Renal cortex interstitium (tissue), 11 donors: ENCODE measurements around the gene MPPED2. TPM values are rescaled to one million over a fixed set of nuclear protein-coding genes. Genes with fewer than 3 reads are reported as not detected.

Source experiments
- DNase-seq, 11 donors: peaks; one replicate each; pipeline ENCODE4 v3.0.0-alpha.2; 2013; ENCODE audit warnings: low read depth in 9 of 11, low spot score in 4 of 11; ENCODE audit errors: extremely low read depth in 1 of 11
- polyA plus RNA-seq, 3 donors: library from polyadenylated mRNA; unstranded; fragments of 120-200 nt; gene quantifications; one replicate each; pipeline ENCODE4 v1.2.1, GENCODE V29; 2013; ENCODE audit not compliant: insufficient read length in 3 of 3

MPPED2 gene
- polyA plus RNA-seq, 3 donors = 16.9 to 18.0 (median 17.4) TPM

DNA sequence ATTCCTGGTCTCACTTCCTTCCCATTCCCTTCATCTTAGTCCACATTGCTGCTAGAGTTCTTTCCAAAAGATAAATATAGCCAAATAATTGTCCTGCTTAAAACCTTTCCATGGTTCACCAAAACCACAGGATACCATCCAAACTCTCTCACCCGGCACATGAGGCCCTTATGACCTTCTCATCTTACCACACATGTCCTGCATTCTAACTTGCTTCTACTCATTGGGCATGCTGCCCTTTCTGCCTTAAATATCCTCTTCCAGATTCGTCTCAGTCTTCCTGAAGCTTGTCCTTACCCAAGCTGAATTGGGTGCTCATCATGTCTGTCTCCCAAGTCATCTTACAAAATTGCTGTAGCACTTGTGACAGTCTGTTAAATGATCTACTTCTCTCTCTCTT is 114.9 kb downstream of the MPPED2 start:
- DNase-seq = no peak

DNA sequence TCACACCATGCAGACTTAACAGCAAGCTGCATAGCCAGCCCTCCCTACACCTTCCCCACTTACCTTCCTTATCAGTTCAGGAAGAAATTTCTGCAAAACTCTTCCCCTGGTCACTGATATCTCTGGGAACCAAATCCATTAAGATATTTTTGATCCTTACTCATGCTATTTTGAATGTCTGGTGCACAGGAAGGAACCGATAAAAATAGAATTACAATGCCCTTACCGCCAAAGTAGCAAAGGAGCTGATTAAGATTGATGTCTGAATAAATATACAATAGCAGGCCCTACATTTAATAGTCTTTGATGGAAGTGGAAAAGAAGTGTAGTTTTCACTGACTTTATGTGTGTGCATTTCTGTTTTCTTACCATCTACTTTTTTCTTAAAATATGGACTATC is 117.3 kb downstream of the MPPED2 start:
- no peak for DNase-seq

DNA sequence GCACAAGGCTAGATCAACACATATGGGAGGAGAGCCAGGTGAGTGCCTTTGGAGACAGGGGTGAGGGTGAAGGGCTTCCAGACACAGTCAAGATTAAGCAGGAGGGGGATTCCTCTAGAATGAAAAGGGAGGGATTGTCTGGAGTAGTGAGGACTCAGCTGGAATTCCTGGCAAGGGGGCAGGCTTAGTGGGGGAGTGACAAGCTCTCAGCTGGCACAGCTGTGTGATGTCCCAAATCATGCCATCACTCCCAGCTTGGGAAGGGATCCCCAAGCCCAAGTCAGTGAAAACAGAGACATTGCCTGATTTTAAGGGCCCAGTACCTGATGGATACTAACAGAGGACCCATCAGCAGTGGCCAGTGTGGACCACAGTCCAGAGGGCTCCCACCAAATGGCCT is 119.0 kb downstream of the MPPED2 start:
- no peak for DNase-seq

DNA sequence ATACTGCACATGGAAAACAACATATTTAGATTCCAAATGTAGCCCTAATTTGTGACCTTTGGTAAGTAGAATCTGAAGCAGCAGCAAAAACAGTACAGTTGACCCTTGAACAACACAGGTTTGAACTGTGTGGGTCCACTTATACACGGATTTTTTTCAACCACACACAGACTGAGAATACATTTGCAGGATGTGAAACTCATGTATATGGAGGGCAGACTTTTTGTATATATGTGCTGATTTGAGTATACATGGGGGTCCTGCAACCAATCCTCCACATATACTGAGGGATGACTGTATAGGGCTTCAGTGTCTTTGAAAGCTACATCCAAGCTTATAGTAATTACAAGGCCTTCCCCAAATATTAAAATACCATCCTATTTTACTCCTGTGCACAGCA is 120.5 kb downstream of the MPPED2 start:
- DNase-seq = no peak

DNA sequence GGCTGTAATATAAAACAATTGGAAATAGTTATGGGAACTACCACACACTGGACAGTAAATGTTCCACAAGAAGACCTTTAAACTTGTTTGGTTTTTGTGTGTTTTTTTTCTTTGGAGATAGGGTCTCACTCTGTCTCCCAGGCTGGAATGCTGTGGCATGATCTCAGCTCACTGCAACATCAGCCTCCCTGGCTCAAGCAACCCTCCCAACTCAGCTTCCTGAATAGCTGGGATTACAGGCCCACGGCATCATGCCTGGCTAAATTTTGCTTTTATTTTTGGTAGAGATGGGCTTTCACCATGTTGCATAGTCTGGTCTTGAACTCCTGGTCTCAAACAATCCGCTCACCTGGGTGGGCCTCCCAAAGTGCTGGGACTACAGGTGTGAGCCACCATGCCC is 121.0 kb downstream of the MPPED2 start:
- no peak for DNase-seq

DNA sequence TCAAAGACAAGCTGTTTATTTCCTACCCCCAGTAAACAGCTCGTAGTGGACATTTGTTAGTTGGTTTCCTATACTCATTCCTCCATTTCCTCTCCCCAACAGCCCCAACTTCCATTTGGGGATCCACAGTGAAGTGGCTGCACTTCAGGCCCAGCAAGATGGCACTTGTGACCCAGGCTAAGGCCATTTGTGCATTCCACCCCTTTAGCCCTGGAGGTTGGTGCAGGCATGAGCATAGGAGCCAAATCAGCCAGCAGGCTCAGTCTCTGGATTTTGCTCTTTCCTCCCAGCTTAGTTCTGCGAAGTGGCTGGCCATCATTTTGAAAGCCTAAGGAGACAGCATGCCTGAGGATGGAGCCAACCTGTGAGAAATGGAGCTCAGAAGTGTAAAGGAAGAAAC is 122.9 kb downstream of the MPPED2 start:
- DNase-seq = no peak

DNA sequence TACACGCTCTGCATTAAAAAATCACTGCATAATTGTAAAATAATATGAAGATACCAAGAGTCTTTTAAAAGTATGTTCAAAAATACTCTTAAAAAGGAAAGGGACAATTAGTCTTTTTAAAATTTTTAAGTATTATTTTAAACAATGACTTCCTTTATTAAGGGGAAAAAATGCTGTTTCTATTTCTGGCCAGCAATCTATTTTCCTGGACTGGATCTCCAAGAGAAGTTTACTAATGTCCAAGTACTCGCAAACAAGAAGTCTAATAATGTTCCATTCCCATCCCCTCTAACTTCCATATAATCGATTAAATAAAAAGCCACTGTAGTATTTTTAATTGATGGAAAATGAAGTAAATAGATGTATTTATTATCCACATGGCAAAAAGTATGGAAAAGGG is 123.7 kb downstream of the MPPED2 start:
- no peak for DNase-seq

DNA sequence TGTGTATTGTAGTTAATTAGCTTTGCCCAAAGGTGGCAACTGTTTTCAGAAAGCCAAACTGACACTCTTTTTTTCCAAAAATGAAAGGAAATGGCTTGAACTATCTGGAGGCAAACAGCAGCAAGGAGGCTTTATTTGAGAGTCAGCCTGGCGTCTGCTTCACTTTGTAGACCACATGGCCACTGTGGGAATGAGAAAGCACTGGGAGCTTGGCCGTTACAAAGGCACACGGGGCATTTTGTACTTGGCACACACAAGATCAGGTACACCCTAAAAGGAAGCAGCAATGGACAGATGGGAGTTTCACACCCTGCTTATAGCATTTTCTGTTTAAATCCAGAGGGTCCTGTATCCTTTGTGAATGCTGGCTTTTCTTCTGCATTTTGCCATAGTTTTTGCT is 126.3 kb downstream of the MPPED2 start:
- DNase-seq = no peak

DNA sequence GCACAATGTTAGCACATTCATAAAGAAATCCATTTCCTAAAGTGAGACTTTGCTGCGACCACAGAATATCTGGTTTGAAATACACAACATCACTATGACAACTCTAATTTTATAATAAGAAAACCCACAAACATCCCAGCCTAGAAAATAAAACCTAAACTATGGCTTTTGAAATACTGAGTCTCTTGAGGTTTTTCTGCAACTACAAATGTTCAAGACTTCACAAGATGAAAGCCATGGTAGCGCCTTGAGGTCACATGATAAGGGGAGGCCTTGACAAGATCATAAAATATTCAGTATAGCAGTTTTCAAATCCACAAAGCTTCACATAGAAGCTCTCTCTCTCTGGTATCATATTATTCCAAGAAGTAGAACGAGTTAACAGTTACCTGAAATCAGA is 126.8 kb downstream of the MPPED2 start:
- no peak for DNase-seq

DNA sequence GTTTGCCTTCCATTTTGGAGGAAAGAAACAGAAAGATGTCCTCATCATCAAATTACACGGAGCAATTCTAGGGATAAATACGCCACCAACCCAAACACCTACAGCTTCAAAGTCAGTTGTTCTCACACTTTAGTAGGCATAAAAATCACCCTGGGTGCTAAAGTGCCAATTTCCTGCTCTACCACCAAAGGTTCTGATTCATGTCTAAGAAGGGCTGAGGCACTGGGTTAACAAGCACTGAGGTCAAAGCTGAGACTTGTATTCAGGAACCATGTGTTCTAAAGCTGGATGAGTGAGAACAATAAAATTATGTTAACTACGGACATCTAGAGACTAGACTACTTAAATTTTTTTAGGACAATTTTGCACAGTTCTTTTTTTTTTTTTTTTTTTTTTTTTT is 127.6 kb downstream of the MPPED2 start:
- DNase-seq = no peak

DNA sequence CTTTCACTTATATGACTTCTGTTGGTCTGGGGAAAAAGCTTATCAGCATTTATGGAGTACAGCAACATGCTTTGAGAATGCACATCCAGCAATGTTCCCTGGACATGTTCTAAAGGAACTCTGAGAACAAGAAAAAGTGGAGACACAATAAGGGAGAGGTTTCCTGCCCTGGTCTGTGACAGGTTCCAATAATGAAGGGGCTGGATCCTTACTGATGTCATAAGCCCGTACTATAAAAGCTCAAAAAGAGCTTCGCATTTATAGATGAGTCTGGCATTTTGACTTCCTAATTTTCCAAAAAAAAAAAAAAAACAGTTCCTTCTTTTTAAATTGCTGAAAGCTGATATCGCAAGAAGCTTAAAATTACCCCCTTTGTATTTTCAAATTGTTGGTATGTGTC is 129.1 kb downstream of the MPPED2 start:
- DNase-seq = no peak

DNA sequence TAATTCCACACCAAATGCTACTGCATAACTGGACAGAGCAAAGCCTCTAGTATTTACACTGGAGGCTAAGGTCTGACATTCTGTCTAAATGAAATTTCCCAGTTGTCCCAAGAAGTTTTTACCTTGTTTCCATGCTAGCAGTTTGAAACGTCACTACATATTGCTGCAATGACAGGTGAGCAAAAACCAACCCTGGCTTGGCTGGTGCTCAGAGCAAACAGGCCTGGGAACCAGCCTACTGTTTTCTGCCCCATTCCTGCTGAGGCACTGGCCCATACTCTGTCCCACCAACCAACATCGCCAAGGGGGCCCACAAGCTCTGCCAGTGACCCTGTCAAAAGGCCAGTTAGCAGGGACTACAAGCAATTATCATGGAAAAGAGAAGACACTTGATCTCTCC is 131.1 kb downstream of the MPPED2 start:
- DNase-seq = no peak

DNA sequence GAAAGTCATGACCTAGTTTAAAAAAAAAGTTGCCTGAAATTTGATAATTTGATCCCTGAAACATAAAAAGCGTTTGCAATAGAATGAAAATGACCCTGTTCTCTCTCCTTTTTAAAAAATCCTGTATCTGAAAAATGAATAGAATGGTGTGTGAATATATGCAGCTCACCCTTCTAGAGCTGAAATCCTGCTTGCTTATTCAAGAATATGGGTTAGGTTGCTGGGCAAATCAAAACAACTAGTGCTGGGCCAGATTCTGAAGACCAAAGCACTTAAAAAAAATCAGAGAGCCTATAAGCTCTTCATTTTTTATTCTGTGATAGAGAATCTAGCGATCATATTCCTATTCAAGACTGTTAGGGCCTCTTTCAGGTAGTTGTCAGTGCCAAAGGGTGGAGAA is 131.6 kb downstream of the MPPED2 start:
- no peak for DNase-seq

DNA sequence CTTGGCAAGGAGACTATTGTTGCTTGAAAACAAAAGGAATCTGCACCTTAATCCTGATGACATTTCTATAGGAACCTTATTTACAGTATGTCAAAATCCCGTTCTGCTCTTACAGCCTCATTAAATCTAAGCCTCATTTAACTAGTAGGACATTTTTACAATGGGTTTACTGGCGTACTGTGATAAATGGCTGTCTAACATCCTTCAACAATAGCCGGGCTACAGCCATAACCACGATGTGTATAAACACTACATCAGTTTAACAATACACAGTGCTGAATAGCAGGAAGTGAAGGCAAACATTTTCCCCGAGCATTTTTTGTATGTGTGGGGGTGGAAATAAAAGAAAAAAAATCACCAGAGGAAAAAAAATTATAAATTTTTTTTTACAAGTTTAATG is 132.0 kb downstream of the MPPED2 start:
- DNase-seq = peak in 5 of 11 donors; percentile 13 to 45 (median 29)

DNA sequence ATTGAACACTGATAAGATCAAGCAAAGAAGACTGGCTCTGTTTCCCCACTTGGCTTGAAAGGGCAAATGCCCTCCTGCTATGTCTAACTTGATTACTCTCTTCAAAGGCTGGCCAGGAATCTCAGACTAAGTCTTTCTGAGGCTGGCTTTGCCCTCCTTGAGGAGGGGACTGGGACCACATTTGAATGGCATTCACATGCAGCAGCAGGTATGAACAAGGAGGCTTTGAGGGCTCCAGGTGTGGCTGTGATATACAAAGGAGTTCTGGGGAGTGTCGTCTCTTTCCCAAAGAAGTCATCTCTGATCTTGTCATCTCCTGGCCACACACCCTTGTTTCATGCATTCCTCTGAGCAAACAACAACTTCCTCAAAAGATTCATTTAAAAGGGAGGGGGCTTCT is 132.4 kb downstream of the MPPED2 start:
- DNase-seq = no peak

DNA sequence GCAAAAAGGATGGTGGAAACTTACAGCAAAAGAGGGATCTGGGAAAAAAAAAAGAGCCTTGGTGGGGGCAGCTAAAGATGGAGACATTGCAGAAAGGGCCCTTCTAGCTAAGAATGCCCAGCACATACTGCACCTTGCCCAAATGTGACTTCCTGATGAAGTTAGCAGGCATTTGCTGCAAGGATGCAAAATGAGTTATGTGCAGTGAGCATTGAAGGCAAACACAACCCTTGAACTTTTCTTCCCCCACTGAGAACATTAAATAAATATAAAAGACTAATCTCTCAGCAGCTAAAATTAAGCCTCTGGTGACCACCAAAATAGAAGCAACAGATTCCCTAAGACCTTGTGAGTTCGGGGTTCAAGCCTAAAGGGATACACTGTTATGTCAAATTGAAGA is 133.3 kb downstream of the MPPED2 start:
- DNase-seq = no peak

DNA sequence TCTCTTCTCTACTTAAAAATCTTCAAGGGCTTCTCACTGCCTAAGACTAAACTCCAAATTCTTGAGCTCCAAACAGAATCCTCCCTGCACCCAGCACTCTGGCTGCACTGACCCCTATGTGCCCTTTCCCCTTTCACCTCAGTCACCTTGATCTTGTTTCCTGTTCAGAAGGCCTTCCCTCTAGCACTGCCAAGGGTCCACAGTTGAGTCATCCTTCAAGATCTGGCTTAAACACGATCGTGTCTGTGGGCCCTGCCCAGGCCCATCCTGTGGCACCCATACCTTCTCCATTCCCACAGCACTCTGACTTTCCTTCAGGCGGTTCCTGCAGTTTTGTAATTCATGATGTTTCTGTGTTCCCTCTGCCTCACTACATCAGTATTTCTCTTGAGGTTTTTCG is 134.0 kb downstream of the MPPED2 start:
- DNase-seq = no peak

DNA sequence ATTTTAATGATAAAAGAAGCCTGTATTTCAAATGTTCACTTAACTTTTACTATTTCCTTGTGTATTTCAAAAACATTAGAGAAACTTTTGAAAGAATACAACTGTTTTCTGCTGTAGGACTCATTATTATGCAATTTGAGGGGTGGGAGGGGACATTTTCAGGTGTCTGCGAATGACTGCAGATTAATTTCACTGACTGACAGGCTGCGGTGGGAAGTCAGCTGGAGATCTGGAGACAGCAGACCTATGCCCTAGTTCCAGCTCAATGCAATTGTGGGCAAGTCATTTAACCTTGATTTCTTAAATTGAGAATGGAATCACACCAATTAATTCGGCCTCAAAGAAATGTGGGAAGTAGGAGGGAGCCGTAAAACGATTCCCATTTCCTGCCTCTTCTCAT is 134.5 kb downstream of the MPPED2 start:
- DNase-seq = no peak

DNA sequence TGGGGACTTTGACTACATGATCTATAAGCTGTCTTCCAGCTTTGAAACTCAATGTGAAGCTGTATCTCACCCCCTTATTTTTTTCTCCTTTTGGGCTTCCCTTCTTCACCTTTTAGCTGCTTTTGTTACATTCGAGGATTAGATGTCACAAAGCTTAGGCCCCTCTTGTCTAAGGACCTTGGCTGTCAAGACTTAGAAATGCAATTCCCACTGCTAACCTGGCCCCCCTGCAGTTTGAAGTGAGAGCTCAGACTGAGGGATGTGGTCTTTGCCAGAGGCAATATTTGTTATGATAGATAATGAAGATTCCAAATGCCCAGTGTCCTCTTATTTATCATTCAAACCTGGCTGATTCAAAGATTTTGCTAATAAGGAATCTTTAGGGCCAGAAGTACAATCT is 135.0 kb downstream of the MPPED2 start:
- no peak for DNase-seq

DNA sequence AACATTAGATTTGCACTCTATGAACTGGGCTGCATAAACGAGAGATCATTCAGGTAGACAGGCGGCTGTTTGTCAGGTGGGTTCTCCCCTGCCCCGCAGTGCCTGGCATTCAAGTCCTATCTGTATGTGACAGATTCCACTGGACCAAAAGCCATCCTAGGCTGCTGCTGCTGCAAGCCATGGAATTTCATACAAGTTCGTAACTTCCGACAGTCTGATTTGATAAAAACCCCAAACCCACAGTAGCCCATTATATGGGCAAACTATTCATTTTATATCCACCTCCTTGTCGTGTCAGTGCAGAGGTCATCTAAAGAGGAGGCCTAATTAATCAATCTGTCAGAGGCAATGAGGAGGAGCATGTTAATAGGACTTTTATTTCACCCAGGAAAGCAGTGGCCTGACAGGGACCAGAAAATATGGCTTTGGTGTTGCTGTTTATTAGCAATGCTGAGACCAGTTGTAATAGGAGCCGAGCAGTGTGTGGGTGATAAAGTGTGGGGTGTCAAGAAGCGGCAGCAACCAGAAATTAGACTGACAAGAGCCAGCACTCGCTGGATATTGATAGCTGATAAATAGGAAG is 139.0 kb downstream of the MPPED2 start:
- peak in 3 of 11 donors; percentile 38 to 51 (median 48) for DNase-seq

DNA sequence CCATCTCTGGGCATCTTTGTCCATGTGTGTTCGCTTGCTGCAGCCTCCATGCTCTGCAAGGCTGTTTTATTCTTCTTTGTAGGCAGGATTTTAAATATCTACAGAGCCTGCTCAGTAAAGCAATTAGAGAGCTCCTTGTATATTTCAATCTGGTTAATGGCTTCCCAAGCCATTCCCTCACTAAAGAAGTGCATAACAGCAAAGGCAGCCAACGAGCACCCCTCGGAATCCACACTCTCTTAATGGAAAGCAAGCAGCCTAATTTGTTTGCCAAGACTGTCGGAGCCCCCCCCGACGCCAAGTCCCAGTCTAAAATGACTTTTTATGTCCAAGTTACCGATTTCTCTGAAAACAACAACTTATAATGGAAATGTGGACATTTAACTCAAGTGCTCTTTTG is 139.6 kb downstream of the MPPED2 start:
- DNase-seq = no peak

DNA sequence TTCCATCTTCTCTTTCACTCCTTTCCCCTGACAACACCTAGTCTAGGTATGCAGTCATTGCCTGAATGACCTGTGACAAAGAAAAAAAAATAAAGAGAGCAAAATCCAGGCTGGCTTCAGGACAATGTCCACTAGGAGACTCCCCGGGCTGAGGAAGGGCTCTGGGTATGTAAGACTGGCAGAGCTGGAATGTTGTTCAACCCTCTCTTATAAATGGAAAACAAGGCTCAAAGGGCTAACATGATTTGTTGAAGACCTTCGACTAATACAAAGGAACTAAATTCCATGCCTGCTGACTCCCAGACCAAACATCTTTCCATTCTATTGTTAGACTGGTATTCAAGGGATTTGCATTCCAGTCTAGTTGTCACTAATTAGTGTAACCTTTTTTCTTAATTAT is 141.1 kb downstream of the MPPED2 start:
- no peak for DNase-seq
